K562 (cell line): Measurements from ENCODE around the gene CDKN2D. TPM values are rescaled to one million over a fixed set of nuclear protein-coding genes. Genes with fewer than 3 reads are reported as not detected.
A peak's percentile ranks its signal among the peaks of the same experiment; 100 is the strongest.

Experiments
- ATAC-seq: fragments of 200-7000 bp; cut with Tn5 transposase; 3 replicates; pipeline ENCODE4 v1.9.1; 2020; ENCODE audit warnings: moderate library complexity
- BruUV-seq: library from RNA; stranded (reverse); fragments of 400-500 nt; replicated peaks from 2 replicates; lab custom pipeline; 2021; lab: Mats Ljungman, UMichigan
- CTCF ChIA-PET: fragments of 300-600 bp; formaldehyde crosslinking; extraction: SDS; loops from one replicate; lab custom pipeline; 2021; ENCODE audit warnings: low intra/inter-chr PET ratio; lab: Yijun Ruan, JAX
- POLR2A ChIA-PET: fragments of 300-600, 350-650 bp; sonication (Branson Sonifier 250); formaldehyde crosslinking; extraction: SDS; loops from one replicate; lab custom pipeline; 2021; ENCODE audit warnings: antibody characterized with exemption, inconsistent platforms; lab: Yijun Ruan, JAX
- DNase-seq, 4 experiments: peaks; one replicate each; pipeline versions ENCODE4 v3.0.0 to v3.0.0-alpha.2; 2011 to 2018; ENCODE audit warnings: low spot score in 3 of 4, mixed read lengths in 3 of 4; ENCODE audit errors: extremely low read depth in 1 of 4
- FAIRE-seq: peaks from 2 replicates; lab custom pipeline; 2011; peaks lifted over from hg19 to GRCh38; lab: Jason Lieb, UNC
- H2AFZ ChIP-seq: 2 replicates; pipeline ENCODE4 v1.6.0; 2011; ENCODE audit warnings: low read depth, low read length, control low read depth, inconsistent platforms
- H3K27ac ChIP-seq: fragments of 200-600 bp; 3 replicates; pipeline ENCODE4 v1.8.0; 2011; ENCODE audit warnings: low read depth, mild to moderate bottlenecking, control low read depth, inconsistent platforms, low read length, moderate library complexity, mixed read lengths; ENCODE audit errors: extremely low read depth
- H3K27me3 ChIP-seq, 2 experiments: fragments of 300-600 bp in 1 of 2; 2 replicates in 1 of 2; 3 replicates in 1 of 2; pipeline versions ENCODE4 v1.6.0 to v1.8.0; 2011; ENCODE audit warnings: inconsistent platforms in 2 of 2, low read length in 2 of 2, mild to moderate bottlenecking in 1 of 2, mixed read lengths in 1 of 2, moderate library complexity in 1 of 2; ENCODE audit not compliant: control insufficient read depth in 2 of 2, insufficient read depth in 2 of 2
- H3K36me3 ChIP-seq: fragments of 300-600 bp; 3 replicates; pipeline ENCODE4 v1.8.0; 2011; ENCODE audit warnings: mild to moderate bottlenecking, low read length, inconsistent platforms; ENCODE audit not compliant: control insufficient read depth, insufficient read depth
- H3K4me1 ChIP-seq, 2 experiments: fragments of 200-600 bp in 1 of 2; replicated peaks in 1 of 2; 2 replicates in 1 of 2; 3 replicates in 1 of 2; pipeline versions ENCODE4 v1.5.1 to v1.8.0; 2011; ENCODE audit warnings: inconsistent platforms in 2 of 2, low read length in 2 of 2, mild to moderate bottlenecking in 1 of 2, mixed read lengths in 1 of 2, moderate library complexity in 1 of 2; ENCODE audit not compliant: control insufficient read depth in 2 of 2, insufficient read depth in 2 of 2
- H3K4me2 ChIP-seq: 2 replicates; pipeline ENCODE4 v1.6.1; 2011; ENCODE audit warnings: low read length, control low read depth, inconsistent platforms, mixed read lengths; ENCODE audit not compliant: insufficient read depth
- H3K4me3 ChIP-seq: fragments of 200-600 bp; sonication (generic), shearing (Covaris generic); 2 replicates; pipeline ENCODE4 v1.5.1; 2016; ENCODE audit warnings: control low read depth, inconsistent platforms
- H3K79me2 ChIP-seq: fragments of 200-600 bp; 3 replicates; pipeline ENCODE4 v1.8.0; 2011; ENCODE audit warnings: low read length, inconsistent platforms; ENCODE audit not compliant: control insufficient read depth, insufficient read depth
- H3K9ac ChIP-seq, 2 experiments: 2 replicates each; pipeline versions ENCODE4 v1.6.0 to v1.6.1; 2011; ENCODE audit warnings: low read depth in 2 of 2, low read length in 2 of 2, control low read depth in 1 of 2, inconsistent platforms in 1 of 2, mild to moderate bottlenecking in 1 of 2, mixed read lengths in 1 of 2; ENCODE audit not compliant: insufficient read depth in 1 of 2
- H3K9me1 ChIP-seq: one replicate; pipeline ENCODE4 v1.6.0; 2011; ENCODE audit warnings: inconsistent platforms, mild to moderate bottlenecking, low read length, moderate library complexity; ENCODE audit not compliant: control insufficient read depth, insufficient read depth
- H3K9me3 ChIP-seq: replicated peaks from 2 replicates; pipeline ENCODE4 v1.5.1; 2011; ENCODE audit warnings: low read depth, low read length, inconsistent platforms; ENCODE audit not compliant: control insufficient read depth, insufficient read depth
- H4K20me1 ChIP-seq: replicated peaks from 2 replicates; pipeline ENCODE4 v1.6.1; 2011; ENCODE audit warnings: low read length, inconsistent platforms, mixed read lengths; ENCODE audit not compliant: control insufficient read depth, insufficient read depth
- HDAC1 ChIP-seq, 2 experiments: fragments of 450-650 bp; IDR thresholded peaks; 2 replicates each; pipeline ENCODE4 v1.6.1; 2016 to 2017; ENCODE audit warnings: inconsistent platforms in 1 of 2, mild to moderate bottlenecking in 1 of 2, moderate library complexity in 1 of 2
- LARP7 ChIP-seq: fragments of 450-650 bp; IDR thresholded peaks from 2 replicates; pipeline ENCODE4 v1.6.1; 2016
- MTA2 ChIP-seq: fragments of 450-650 bp; IDR thresholded peaks from 2 replicates; pipeline ENCODE4 v1.6.1; 2016; ENCODE audit warnings: low read depth
- NCOA6 ChIP-seq: fragments of 450-650 bp; IDR thresholded peaks from 2 replicates; pipeline ENCODE4 v1.6.1; 2017; ENCODE audit warnings: mild to moderate bottlenecking
- SMAD3 ChIP-seq: fragments of 450-650 bp; formaldehyde crosslinking; conservative IDR thresholded peaks from 2 replicates; pipeline ENCODE4 v1.4.0; 2020; ENCODE audit warnings: mild to moderate bottlenecking
- SOX6 ChIP-seq: fragments of 450-650 bp; IDR thresholded peaks from 2 replicates; pipeline ENCODE4 v1.6.1; 2014; ENCODE audit warnings: mild to moderate bottlenecking
- SP1 ChIP-seq: sonication (generic); formaldehyde crosslinking; IDR thresholded peaks from 2 replicates; pipeline ENCODE4 v1.8.1; 2022; ENCODE audit warnings: mild to moderate bottlenecking, missing genetic modification reagents
- TCF7L2 ChIP-seq: fragments of 150-350 bp; IDR thresholded peaks from 2 replicates; pipeline ENCODE4 v1.6.1; 2016; ENCODE audit warnings: low read depth, mild to moderate bottlenecking, low read length, moderate library complexity
- ZNF121 ChIP-seq: sonication (generic); formaldehyde crosslinking; conservative IDR thresholded peaks from 2 replicates; pipeline ENCODE4 v1.8.0; 2022; ENCODE audit warnings: missing genetic modification reagents
- ZNF436 ChIP-seq: fragments of 250-450, 450-650 bp; sonication (Bioruptor Pico); formaldehyde crosslinking; IDR thresholded peaks from 2 replicates; pipeline ENCODE4 v1.7.0; 2020; ENCODE audit warnings: mild to moderate bottlenecking
- WGBS: fragments of 100-300 bp; shearing (Covaris generic); methylation state at CpG from one replicate; pipeline ENCODE4 v1.1.6; 2016; ENCODE audit warnings: low coverage, mixed read lengths; ENCODE audit not compliant: insufficient coverage; ENCODE audit errors: missing lambda C conversion rate; 5-methylcytosine and 5-hydroxymethylcytosine counted together
- in situ Hi-C: fragments of 300-500 bp; cut with MboI; formaldehyde crosslinking; loops from 4 replicates; pipeline ENCODE4 v1.15.0; 2018; ENCODE audit warnings: inconsistent platforms, mixed read lengths
- intact Hi-C: fragments of 100-400 bp; cut with micrococcal nuclease; formaldehyde crosslinking; loops from 2 replicates; pipeline ENCODE4 v1.14.2; 2022
- polyA plus RNA-seq, 8 experiments: library from polyadenylated mRNA; depleted of rRNA in 4 of 8; stranded (reverse) in 5 of 8; unstranded in 3 of 8; fragments of >200 nt; fragmentation: Nextera tagmentation in 2 of 8; fragmentation: Illumina TruSeq in 1 of 8; extraction: Ambion mirVana in 2 of 8; extraction: Trizol in 1 of 8; gene quantifications; 2 replicates each; pipeline versions ENCODE4 v1.2.1 to v1.2.3, GENCODE V29; 2011 to 2014; ENCODE audit warnings: inconsistent platforms in 1 of 8, missing spikeins in 1 of 8
- total RNA-seq, 7 experiments: library from RNA; depleted of rRNA in 6 of 7; stranded (reverse); fragments of >200 nt in 6 of 7; fragmentation: Illumina TruSeq in 2 of 7; extraction: Trizol in 2 of 7; gene quantifications; 2 replicates each; pipeline versions ENCODE4 v1.2.1 to v1.2.3, GENCODE V29; 2011 to 2021; ENCODE audit warnings: low replicate concordance in 1 of 7
- TF ChIP-seq, protein P1 (sequence below): fragments of 450-650 bp; IDR thresholded peaks from 2 replicates; pipeline ENCODE4 v1.6.1; 2016; ENCODE audit warnings: low read depth, mild to moderate bottlenecking, moderate library complexity

The CDKN2D gene
- total and polyA plus RNA-seq, 9 of the 15 experiments (the other 6 are each of a cell fraction or from before 2014, with no cell fraction given): 0.41 to 8.2 (median 3.7) TPM

DNA sequence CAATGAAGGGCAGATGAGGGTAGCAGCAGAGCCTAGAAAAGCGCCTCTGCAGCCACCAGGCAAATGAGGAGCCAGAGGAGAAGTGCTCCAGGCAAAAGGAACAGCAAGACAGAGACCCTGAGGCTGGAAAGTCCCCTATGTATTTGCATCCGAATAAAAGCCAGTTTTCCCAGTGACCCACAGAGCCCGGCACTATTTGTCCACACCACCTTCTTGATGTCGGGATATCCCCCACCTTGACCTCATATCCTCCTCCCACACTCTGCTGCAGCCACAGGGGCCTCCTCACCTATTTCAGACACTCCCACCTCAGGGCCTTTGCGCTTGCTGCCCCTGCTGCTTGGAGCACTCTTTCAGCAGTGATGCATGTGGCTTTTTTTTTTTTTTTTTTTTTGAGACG, 18.4 kb downstream of the CDKN2D start:
- no peak overlapping the region for H3K27ac ChIP-seq
- no peak overlapping the region for H3K4me3 ChIP-seq
- peaks cover 3% of the 10 kb centered on the region for H3K9me3 ChIP-seq
- POLR2A ChIA-PET: no interaction called here
- CTCF ChIA-PET: no interaction called here
- H3K9me1 ChIP-seq: no peaks in the 10 kb centered on the region
- BruUV-seq: no TSS peak
- DNase-seq: no peak
- H3K27me3 ChIP-seq: no peaks in the 10 kb centered on the region
- peaks cover 15% of the 10 kb centered on the region for H3K79me2 ChIP-seq
- H3K4me2 ChIP-seq: no peak overlapping the region
- no peak for ATAC-seq
- no peak for FAIRE-seq
- TF ChIP-seq TCF7L2: no peak
- TF ChIP-seq SOX6: no peak
- TF ChIP-seq HDAC1 (IDR thresholded peaks at IDR 0.05): no peak
- TF ChIP-seq SP1 (CRISPR knock-in tag): no peak
- H3K36me3 ChIP-seq: peaks cover 85% of the 10 kb centered on the region
- 89% methylated on average over 5 of the region's 6 CpGs for WGBS
- H2AFZ ChIP-seq: no peak overlapping the region
- in situ Hi-C loops (no loop called here), intact Hi-C loops (no loop called here)
- peaks cover 0 to 31% of the 10 kb centered on the region in 2 experiments; a peak in 3 of 5 replicates for H3K4me1 ChIP-seq
- H3K9ac ChIP-seq: no peak overlapping the region
- H4K20me1 ChIP-seq: peaks cover 16% of the 10 kb centered on the region

DNA sequence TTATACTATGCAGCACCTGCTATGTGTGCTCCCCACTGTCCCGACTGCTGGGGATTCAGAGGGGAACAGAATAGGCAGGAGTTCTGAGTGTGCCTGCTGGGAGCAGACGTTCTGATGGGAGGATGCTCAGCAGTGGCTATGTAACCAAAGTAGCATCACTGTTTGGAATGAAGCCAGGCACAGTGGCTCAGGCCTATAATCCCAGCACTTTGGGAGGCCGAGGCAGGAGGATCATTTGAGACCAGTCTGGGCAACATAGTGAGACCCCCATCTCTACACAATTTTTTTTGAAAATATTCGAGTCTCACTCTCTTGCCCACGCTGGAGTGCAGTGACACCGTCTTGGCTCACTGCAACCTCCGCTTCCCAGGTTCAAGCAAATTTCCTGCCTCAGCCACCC, 19.0 kb downstream of the CDKN2D start:
- intact Hi-C loops: no loop called here
- Histone ChIP-seq H3K36me3 (peaks cover 82% of the 10 kb centered on the region), H3K9me3 (peaks cover 3% of the 10 kb centered on the region), H4K20me1 (peaks cover 16% of the 10 kb centered on the region), H3K9me1 (no peaks in the 10 kb centered on the region), H3K27ac (no peak overlapping the region)
- WGBS: 99% methylated on average over 7 of the region's 7 CpGs
- BruUV-seq: no TSS peak
- no peak for ATAC-seq
- DNase-seq: no peak
- CTCF ChIA-PET: no interaction called here
- no peak for FAIRE-seq
- POLR2A ChIA-PET: no interaction called here
- peak; percentile 81 for TF ChIP-seq ZNF121 (CRISPR knock-in tag)
- TF ChIP-seq NCOA6: no peak
- no peak for TF ChIP-seq LARP7
- TF ChIP-seq ZNF436 (CRISPR knock-in tag): no peak
- TF ChIP-seq SMAD3: no peak
- no peak for TF ChIP-seq MTA2
- TF ChIP-seq, protein P1, sequence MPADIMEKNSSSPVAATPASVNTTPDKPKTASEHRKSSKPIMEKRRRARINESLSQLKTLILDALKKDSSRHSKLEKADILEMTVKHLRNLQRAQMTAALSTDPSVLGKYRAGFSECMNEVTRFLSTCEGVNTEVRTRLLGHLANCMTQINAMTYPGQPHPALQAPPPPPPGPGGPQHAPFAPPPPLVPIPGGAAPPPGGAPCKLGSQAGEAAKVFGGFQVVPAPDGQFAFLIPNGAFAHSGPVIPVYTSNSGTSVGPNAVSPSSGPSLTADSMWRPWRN: no peak
- TF ChIP-seq, all 486 proteins: peak for 1
- Histone ChIP-seq H3K4me3 (no peak overlapping the region), H3K79me2 (peaks cover 21% of the 10 kb centered on the region), H3K4me1 (peaks cover 2 to 37% of the 10 kb centered on the region in 2 experiments; a peak in 4 of 5 replicates), H3K4me2 (no peak overlapping the region), H3K9ac (no peak overlapping the region), H3K27me3 (no peaks in the 10 kb centered on the region), H2AFZ (no peak overlapping the region)
- in situ Hi-C loops: no loop called here
